Measurements from ENCODE around the gene LILRB5. TPM values are rescaled to one million over a fixed set of nuclear protein-coding genes. Genes with fewer than 3 reads are reported as not detected.
A peak's percentile ranks its signal among the peaks of the same experiment; 100 is the strongest.

LILRB5 gene
- total and polyA plus RNA-seq, 9 of the 15 experiments (the other 6 are each of a cell fraction or from before 2014, with no cell fraction given) = not detected

GRCh38 chr19:54231077-54231931, 25.8 kb downstream of the LILRB5 start (continued):
- TF ChIP-seq LCOR (CRISPR knock-in tag; IDR thresholded peaks at IDR 0.05) (peak; percentile 50; the same call in 1 of the 2 replicates), BACH1 (tag; IDR thresholded peaks at IDR 0.05) (no peak), SMAD2 (IDR thresholded peaks at IDR 0.05; ENCODE audit: low read depth, low read length) (no peak), CBFA2T2 (conservative IDR thresholded peaks at IDR 0.05) (0 out of 2 replicates have a peak, but pooled peaks have one; percentile 2), RBM22 (IDR thresholded peaks at IDR 0.05; ENCODE audit: low read depth, low read length, poor library complexity, severe bottlenecking) (no peak), KAT8 (IDR thresholded peaks at IDR 0.05; ENCODE audit: low read depth) (no peak), HOXB6 (CRISPR knock-in tag; IDR thresholded peaks at IDR 0.05; ENCODE audit: borderline replicate concordance) (no peak), ZNF76 (CRISPR knock-in tag; IDR thresholded peaks at IDR 0.05; ENCODE audit: borderline replicate concordance) (no peak), PHB (CRISPR knock-in tag; IDR thresholded peaks at IDR 0.05) (no peak), TAF1 (IDR thresholded peaks at IDR 0.05; ENCODE audit: control insufficient read depth, extremely low read depth, insufficient read depth, low read length, severe bottlenecking) (no peak), ZBED1 (IDR thresholded peaks at IDR 0.05) (no peak), GATA2 (CRISPR knock-in tag; IDR thresholded peaks at IDR 0.05) (no peak), HDGF (IDR thresholded peaks at IDR 0.05) (no peak; the same call in 1 of the 2 replicates), MTA2 (IDR thresholded peaks at IDR 0.05; ENCODE audit: low read depth) (no peak), RBM25 (IDR thresholded peaks at IDR 0.05; ENCODE audit: low read depth, low read length, severe bottlenecking) (no peak), CHD7 (IDR thresholded peaks at IDR 0.05; ENCODE audit: low read depth, low read length) (no peak), POLR2AphosphoS5 (IDR thresholded peaks at IDR 0.05; ENCODE audit: control insufficient read depth, insufficient read depth, low read depth, low read length) (no peak)
